ENCODE measurements around the gene NKX6-2. TPM values are rescaled to one million over a fixed set of nuclear protein-coding genes. Genes with fewer than 3 reads are reported as not detected.

NKX6-2 gene
- total RNA-seq, 2 experiments from 2014 or later, result not detected

Other genes with a start within 250 kb of the NKX6-2 start
- gene INPP5A, start 248.4 kb downstream of the NKX6-2 start, total RNA-seq, result 10 to 100 TPM; 14.1 to 15.7 TPM
- gene CFAP46, start 156.4 kb upstream of the NKX6-2 start, total RNA-seq, result not detected